Stomach (tissue), 4 donors: ENCODE data around the gene PDP2.

Experiments
- POLR2A ChIP-seq, 4 donors: fragments of 450-650 bp; IDR thresholded peaks; one replicate each; pipeline ENCODE4 v1.6.1; 2016; ENCODE audit warnings: antibody characterized with exemption in 4 of 4, control low read depth in 2 of 4, mild to moderate bottlenecking in 1 of 4, moderate library complexity in 1 of 4
- POLR2AphosphoS5 ChIP-seq, 3 donors: sonication (generic); formaldehyde crosslinking; IDR thresholded peaks; one replicate each; pipeline ENCODE4 v1.6.1; 2016; ENCODE audit warnings: antibody characterized with exemption in 3 of 3
- TF ChIP-seq, protein P1 (sequence below), 7 experiments: fragments of 450-650 bp in 4 of 7; fragments of 200-600 bp in 3 of 7; sonication (generic) in 3 of 7; IDR thresholded peaks; one replicate each; pipeline ENCODE4 v1.5.1; 2016 to 2019; ENCODE audit warnings: antibody characterized with exemption in 7 of 7, control low read depth in 2 of 7, mild to moderate bottlenecking in 1 of 7

DNA sequence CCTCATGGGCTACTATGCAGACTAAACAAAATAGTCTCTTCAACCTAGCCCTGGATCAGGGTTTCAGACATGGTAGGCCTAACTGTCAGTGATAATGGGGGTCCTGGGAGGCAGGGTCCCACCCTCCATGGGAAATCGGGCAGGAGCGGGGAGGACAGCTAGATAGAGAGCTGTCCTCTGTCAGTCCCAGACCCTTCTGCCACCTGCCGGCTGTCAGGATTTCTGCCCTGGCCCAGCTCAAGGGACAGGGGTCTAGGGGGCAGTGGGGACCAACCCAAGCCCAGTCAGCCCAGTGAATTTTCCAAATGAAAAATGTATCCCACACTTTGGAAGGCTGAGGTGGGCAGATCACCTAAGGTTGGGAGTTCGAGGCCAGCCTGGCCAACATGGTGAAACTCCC, 30.8 kb upstream of the PDP2 start:
- TF ChIP-seq POLR2AphosphoS5 (IDR thresholded peaks at IDR 0.05) (no peak), POLR2A (IDR thresholded peaks at IDR 0.05) (no peak)
- TF ChIP-seq, protein P1, sequence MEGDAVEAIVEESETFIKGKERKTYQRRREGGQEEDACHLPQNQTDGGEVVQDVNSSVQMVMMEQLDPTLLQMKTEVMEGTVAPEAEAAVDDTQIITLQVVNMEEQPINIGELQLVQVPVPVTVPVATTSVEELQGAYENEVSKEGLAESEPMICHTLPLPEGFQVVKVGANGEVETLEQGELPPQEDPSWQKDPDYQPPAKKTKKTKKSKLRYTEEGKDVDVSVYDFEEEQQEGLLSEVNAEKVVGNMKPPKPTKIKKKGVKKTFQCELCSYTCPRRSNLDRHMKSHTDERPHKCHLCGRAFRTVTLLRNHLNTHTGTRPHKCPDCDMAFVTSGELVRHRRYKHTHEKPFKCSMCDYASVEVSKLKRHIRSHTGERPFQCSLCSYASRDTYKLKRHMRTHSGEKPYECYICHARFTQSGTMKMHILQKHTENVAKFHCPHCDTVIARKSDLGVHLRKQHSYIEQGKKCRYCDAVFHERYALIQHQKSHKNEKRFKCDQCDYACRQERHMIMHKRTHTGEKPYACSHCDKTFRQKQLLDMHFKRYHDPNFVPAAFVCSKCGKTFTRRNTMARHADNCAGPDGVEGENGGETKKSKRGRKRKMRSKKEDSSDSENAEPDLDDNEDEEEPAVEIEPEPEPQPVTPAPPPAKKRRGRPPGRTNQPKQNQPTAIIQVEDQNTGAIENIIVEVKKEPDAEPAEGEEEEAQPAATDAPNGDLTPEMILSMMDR (IDR thresholded peaks at IDR 0.05) = no peak
